SK-N-MC (cell line): ENCODE measurements around the gene BTK.

Source experiments
- DNase-seq: peaks from one replicate; pipeline ENCODE4 v3.0.0-alpha.2; 2011; ENCODE audit warnings: low read depth, low spot score
- H3K27ac ChIP-seq: fragments of 200-600 bp; sonication (generic); 2 replicates; pipeline ENCODE4 v1.5.1; 2016; ENCODE audit warnings: mixed run types
- H3K36me3 ChIP-seq: fragments of 200-600 bp; sonication (generic); 2 replicates; pipeline ENCODE4 v1.6.1; 2017; ENCODE audit warnings: antibody characterized with exemption, low read length, mixed read lengths; ENCODE audit not compliant: insufficient read depth
- H3K4me3 ChIP-seq: fragments of 200-600 bp; sonication (generic); 2 replicates; pipeline ENCODE4 v1.5.1; 2016
- H3K9ac ChIP-seq: fragments of 200-600 bp; sonication (generic); 2 replicates; pipeline ENCODE4 v1.8.0; 2017; ENCODE audit warnings: mixed run types, mixed read lengths; ENCODE audit not compliant: insufficient read length
- H3K9me3 ChIP-seq: fragments of 200-600 bp; sonication (generic); 2 replicates; pipeline ENCODE4 v1.6.1; 2017; ENCODE audit warnings: low read depth, mild to moderate bottlenecking, antibody characterized with exemption, low read length, moderate library complexity, mixed read lengths
- EZH2 ChIP-seq: fragments of 200-600 bp; sonication (generic); IDR thresholded peaks from one replicate; pipeline ENCODE4 v1.6.1; 2017; ENCODE audit warnings: antibody characterized with exemption
- FOXP2 ChIP-seq: optimal IDR thresholded peaks from 2 replicates; pipeline ENCODE3; 2011; ENCODE audit warnings: mild to moderate bottlenecking, moderate library complexity; ENCODE audit not compliant: insufficient read depth; ENCODE audit errors: extremely low read length, control extremely low read depth
- POLR2AphosphoS5 ChIP-seq: IDR thresholded peaks from 2 replicates; pipeline ENCODE4 v1.6.1; 2012; ENCODE audit warnings: mild to moderate bottlenecking, low read depth, low read length, borderline replicate concordance

BTK gene

GRCh38 chrX:101303790-101304189, 82.2 kb downstream of the BTK start:
- H3K9me3 ChIP-seq: no peaks in the 10 kb centered on the region
- no peak overlapping the region for H3K27ac ChIP-seq
- no peak overlapping the region for H3K9ac ChIP-seq
- H3K4me3 ChIP-seq: no peak overlapping the region
- TF ChIP-seq POLR2AphosphoS5 (no peak), FOXP2 (no peak), EZH2 (no peak)
- DNase-seq: no peak
- H3K36me3 ChIP-seq: no peaks in the 10 kb centered on the region
